HEK293 (cell line): ENCODE data around the gene FRMD4A.
A peak's percentile ranks its signal among the peaks of the same experiment; 100 is the strongest.

Source experiments
- MZF1 ChIP-seq: fragments of 450-650 bp; formaldehyde crosslinking; IDR thresholded peaks from 2 replicates; pipeline ENCODE4 v1.5.1; 2017; ENCODE audit warnings: missing biosample characterization, missing genetic modification characterization, borderline replicate concordance
- SP3 ChIP-seq: fragments of 450-650 bp; formaldehyde crosslinking; IDR thresholded peaks from 2 replicates; pipeline ENCODE4 v1.5.1; 2016; ENCODE audit warnings: missing biosample characterization, missing genetic modification characterization
- ZBTB21 ChIP-seq: fragments of 450-650 bp; formaldehyde crosslinking; IDR thresholded peaks from 2 replicates; pipeline ENCODE4 v1.5.1; 2017; ENCODE audit warnings: missing biosample characterization, missing genetic modification characterization
- ZBTB7A ChIP-seq: fragments of 450-650 bp; formaldehyde crosslinking; IDR thresholded peaks from 2 replicates; pipeline ENCODE4 v1.5.1; 2016; ENCODE audit warnings: low read depth, missing biosample characterization, missing genetic modification characterization
- ZNF112 ChIP-seq: fragments of 450-650 bp; formaldehyde crosslinking; IDR thresholded peaks from 2 replicates; pipeline ENCODE4 v1.5.0; 2017; ENCODE audit warnings: missing biosample characterization, missing genetic modification characterization
- ZNF121 ChIP-seq: fragments of 450-650 bp; formaldehyde crosslinking; IDR thresholded peaks from 2 replicates; pipeline ENCODE4 v1.5.1; 2016; ENCODE audit warnings: missing biosample characterization, missing genetic modification characterization
- ZNF146 ChIP-seq: fragments of 450-650 bp; formaldehyde crosslinking; IDR thresholded peaks from 2 replicates; pipeline ENCODE4 v1.5.1; 2016; ENCODE audit warnings: missing biosample characterization, missing genetic modification characterization
- ZNF157 ChIP-seq: fragments of 450-650 bp; formaldehyde crosslinking; IDR thresholded peaks from 2 replicates; pipeline ENCODE4 v1.5.1; 2016; ENCODE audit warnings: missing biosample characterization, missing genetic modification characterization
- ZNF37A ChIP-seq: fragments of 450-650 bp; IDR thresholded peaks from 2 replicates; pipeline ENCODE4 v1.5.1; 2018; ENCODE audit warnings: missing biosample characterization, missing genetic modification characterization
- ZNF391 ChIP-seq: fragments of 450-650 bp; formaldehyde crosslinking; IDR thresholded peaks from 2 replicates; pipeline ENCODE4 v1.5.1; 2016; ENCODE audit warnings: low read depth, missing biosample characterization, missing genetic modification characterization, borderline replicate concordance
- ZNF521 ChIP-seq: fragments of 450-650 bp; formaldehyde crosslinking; IDR thresholded peaks from 2 replicates; pipeline ENCODE4 v1.5.1; 2017; ENCODE audit warnings: missing biosample characterization, mild to moderate bottlenecking, missing genetic modification characterization
- ZNF623 ChIP-seq: fragments of 450-650 bp; formaldehyde crosslinking; IDR thresholded peaks from 2 replicates; pipeline ENCODE4 v1.5.1; 2016; ENCODE audit warnings: missing biosample characterization, missing genetic modification characterization
- ZNF701 ChIP-seq: fragments of 450-650 bp; formaldehyde crosslinking; IDR thresholded peaks from 2 replicates; pipeline ENCODE4 v1.5.1; 2016; ENCODE audit warnings: missing biosample characterization, missing genetic modification characterization
- ZXDB ChIP-seq: fragments of 450-650 bp; formaldehyde crosslinking; IDR thresholded peaks from 2 replicates; pipeline ENCODE4 v1.5.1; 2016; ENCODE audit warnings: missing biosample characterization, missing genetic modification characterization
- TF ChIP-seq, protein P1 (sequence below): fragments of 450-650 bp; formaldehyde crosslinking; IDR thresholded peaks from 2 replicates; pipeline ENCODE4 v1.5.1; 2016; ENCODE audit warnings: missing biosample characterization, missing genetic modification characterization, borderline replicate concordance
- TF ChIP-seq, protein P2 (sequence below): fragments of 450-650 bp; formaldehyde crosslinking; IDR thresholded peaks from 2 replicates; pipeline ENCODE4 v1.5.1; 2016; ENCODE audit warnings: missing biosample characterization, missing genetic modification characterization
- TF ChIP-seq, protein P3 (sequence below): fragments of 450-650 bp; formaldehyde crosslinking; IDR thresholded peaks from 2 replicates; pipeline ENCODE4 v1.5.1; 2016; ENCODE audit warnings: missing biosample characterization, missing genetic modification characterization, low read depth
- TF ChIP-seq, protein P4 (sequence below): fragments of 450-650 bp; formaldehyde crosslinking; IDR thresholded peaks from 2 replicates; pipeline ENCODE4 v1.5.1; 2016; ENCODE audit warnings: missing biosample characterization, missing genetic modification characterization
- TF ChIP-seq, protein P5 (sequence below): fragments of 450-650 bp; formaldehyde crosslinking; IDR thresholded peaks from 2 replicates; pipeline ENCODE4 v1.5.0; 2017; ENCODE audit warnings: missing biosample characterization, missing genetic modification characterization, borderline replicate concordance
- TF ChIP-seq, protein P6 (sequence below): fragments of 450-650 bp; formaldehyde crosslinking; IDR thresholded peaks from 2 replicates; pipeline ENCODE4 v1.5.1; 2016; ENCODE audit warnings: missing biosample characterization, missing genetic modification characterization

Gene FRMD4A

DNA sequence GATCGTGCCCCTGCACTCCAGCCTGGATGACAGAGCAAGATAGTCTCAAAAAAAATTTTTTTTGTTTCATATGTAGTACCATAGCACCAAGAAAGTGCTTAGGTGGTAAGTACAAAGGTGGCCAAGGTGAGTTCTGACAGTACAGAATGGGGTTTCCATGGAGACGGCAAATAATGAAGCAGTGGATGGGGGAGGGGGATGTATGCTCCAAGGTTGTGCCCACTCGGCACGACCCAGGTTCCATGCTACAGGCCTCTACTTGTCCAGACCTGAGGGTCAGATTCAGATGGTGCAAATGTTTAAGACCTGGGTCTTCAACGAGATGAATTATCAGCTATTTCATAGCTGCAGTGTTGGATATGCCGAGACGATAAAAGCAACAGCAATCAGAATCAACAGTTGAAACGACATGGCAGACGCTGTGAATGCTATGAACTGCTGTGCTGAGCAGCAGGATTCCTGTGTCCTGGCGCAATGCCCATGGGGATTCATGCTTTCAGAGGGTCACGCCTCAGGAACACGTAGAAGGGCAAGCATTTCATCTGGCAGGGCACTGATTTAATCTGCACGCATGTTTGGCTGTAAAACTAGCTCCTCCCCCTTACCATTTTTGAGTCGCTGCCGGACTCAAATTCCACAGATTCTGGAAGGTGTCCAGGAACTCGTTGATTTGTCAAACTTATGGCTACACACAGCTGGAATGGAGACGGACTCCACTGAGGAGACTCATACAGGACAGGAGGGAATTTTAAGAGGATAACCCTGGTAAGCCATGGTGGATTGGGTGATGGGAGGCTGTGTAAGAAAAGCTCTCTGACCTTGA is 256.5 kb downstream of the FRMD4A start (continued):
- TF ChIP-seq, protein P1, sequence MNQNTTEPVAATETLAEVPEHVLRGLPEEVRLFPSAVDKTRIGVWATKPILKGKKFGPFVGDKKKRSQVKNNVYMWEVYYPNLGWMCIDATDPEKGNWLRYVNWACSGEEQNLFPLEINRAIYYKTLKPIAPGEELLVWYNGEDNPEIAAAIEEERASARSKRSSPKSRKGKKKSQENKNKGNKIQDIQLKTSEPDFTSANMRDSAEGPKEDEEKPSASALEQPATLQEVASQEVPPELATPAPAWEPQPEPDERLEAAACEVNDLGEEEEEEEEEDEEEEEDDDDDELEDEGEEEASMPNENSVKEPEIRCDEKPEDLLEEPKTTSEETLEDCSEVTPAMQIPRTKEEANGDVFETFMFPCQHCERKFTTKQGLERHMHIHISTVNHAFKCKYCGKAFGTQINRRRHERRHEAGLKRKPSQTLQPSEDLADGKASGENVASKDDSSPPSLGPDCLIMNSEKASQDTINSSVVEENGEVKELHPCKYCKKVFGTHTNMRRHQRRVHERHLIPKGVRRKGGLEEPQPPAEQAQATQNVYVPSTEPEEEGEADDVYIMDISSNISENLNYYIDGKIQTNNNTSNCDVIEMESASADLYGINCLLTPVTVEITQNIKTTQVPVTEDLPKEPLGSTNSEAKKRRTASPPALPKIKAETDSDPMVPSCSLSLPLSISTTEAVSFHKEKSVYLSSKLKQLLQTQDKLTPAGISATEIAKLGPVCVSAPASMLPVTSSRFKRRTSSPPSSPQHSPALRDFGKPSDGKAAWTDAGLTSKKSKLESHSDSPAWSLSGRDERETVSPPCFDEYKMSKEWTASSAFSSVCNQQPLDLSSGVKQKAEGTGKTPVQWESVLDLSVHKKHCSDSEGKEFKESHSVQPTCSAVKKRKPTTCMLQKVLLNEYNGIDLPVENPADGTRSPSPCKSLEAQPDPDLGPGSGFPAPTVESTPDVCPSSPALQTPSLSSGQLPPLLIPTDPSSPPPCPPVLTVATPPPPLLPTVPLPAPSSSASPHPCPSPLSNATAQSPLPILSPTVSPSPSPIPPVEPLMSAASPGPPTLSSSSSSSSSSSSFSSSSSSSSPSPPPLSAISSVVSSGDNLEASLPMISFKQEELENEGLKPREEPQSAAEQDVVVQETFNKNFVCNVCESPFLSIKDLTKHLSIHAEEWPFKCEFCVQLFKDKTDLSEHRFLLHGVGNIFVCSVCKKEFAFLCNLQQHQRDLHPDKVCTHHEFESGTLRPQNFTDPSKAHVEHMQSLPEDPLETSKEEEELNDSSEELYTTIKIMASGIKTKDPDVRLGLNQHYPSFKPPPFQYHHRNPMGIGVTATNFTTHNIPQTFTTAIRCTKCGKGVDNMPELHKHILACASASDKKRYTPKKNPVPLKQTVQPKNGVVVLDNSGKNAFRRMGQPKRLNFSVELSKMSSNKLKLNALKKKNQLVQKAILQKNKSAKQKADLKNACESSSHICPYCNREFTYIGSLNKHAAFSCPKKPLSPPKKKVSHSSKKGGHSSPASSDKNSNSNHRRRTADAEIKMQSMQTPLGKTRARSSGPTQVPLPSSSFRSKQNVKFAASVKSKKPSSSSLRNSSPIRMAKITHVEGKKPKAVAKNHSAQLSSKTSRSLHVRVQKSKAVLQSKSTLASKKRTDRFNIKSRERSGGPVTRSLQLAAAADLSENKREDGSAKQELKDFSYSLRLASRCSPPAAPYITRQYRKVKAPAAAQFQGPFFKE (tag by site-specific recombination) = no peak
- TF ChIP-seq ZNF37A (tag by site-specific recombination) (no peak), ZNF146 (no peak), ZNF121 (tag by site-specific recombination) (no peak), ZNF623 (tag by site-specific recombination) (no peak), ZBTB21 (tag by site-specific recombination) (peak; percentile 63; the same call in 1 of the 2 replicates), ZNF701 (tag by site-specific recombination) (no peak), ZNF157 (no peak), ZNF391 (no peak), MZF1 (tag by site-specific recombination) (peak; percentile 92), SP3 (tag by site-specific recombination) (peak; percentile 35; the same call in 1 of the 2 replicates), ZNF521 (tag by site-specific recombination) (no peak), ZBTB7A (tag by site-specific recombination) (no peak), ZNF112 (tag by site-specific recombination) (no peak), ZXDB (tag by site-specific recombination) (peak; percentile 68)
- TF ChIP-seq, protein P2, sequence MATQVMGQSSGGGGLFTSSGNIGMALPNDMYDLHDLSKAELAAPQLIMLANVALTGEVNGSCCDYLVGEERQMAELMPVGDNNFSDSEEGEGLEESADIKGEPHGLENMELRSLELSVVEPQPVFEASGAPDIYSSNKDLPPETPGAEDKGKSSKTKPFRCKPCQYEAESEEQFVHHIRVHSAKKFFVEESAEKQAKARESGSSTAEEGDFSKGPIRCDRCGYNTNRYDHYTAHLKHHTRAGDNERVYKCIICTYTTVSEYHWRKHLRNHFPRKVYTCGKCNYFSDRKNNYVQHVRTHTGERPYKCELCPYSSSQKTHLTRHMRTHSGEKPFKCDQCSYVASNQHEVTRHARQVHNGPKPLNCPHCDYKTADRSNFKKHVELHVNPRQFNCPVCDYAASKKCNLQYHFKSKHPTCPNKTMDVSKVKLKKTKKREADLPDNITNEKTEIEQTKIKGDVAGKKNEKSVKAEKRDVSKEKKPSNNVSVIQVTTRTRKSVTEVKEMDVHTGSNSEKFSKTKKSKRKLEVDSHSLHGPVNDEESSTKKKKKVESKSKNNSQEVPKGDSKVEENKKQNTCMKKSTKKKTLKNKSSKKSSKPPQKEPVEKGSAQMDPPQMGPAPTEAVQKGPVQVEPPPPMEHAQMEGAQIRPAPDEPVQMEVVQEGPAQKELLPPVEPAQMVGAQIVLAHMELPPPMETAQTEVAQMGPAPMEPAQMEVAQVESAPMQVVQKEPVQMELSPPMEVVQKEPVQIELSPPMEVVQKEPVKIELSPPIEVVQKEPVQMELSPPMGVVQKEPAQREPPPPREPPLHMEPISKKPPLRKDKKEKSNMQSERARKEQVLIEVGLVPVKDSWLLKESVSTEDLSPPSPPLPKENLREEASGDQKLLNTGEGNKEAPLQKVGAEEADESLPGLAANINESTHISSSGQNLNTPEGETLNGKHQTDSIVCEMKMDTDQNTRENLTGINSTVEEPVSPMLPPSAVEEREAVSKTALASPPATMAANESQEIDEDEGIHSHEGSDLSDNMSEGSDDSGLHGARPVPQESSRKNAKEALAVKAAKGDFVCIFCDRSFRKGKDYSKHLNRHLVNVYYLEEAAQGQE (tag by site-specific recombination) = no peak
- TF ChIP-seq, protein P3, sequence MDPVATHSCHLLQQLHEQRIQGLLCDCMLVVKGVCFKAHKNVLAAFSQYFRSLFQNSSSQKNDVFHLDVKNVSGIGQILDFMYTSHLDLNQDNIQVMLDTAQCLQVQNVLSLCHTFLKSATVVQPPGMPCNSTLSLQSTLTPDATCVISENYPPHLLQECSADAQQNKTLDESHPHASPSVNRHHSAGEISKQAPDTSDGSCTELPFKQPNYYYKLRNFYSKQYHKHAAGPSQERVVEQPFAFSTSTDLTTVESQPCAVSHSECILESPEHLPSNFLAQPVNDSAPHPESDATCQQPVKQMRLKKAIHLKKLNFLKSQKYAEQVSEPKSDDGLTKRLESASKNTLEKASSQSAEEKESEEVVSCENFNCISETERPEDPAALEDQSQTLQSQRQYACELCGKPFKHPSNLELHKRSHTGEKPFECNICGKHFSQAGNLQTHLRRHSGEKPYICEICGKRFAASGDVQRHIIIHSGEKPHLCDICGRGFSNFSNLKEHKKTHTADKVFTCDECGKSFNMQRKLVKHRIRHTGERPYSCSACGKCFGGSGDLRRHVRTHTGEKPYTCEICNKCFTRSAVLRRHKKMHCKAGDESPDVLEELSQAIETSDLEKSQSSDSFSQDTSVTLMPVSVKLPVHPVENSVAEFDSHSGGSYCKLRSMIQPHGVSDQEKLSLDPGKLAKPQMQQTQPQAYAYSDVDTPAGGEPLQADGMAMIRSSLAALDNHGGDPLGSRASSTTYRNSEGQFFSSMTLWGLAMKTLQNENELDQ = no peak
- TF ChIP-seq, protein P4, sequence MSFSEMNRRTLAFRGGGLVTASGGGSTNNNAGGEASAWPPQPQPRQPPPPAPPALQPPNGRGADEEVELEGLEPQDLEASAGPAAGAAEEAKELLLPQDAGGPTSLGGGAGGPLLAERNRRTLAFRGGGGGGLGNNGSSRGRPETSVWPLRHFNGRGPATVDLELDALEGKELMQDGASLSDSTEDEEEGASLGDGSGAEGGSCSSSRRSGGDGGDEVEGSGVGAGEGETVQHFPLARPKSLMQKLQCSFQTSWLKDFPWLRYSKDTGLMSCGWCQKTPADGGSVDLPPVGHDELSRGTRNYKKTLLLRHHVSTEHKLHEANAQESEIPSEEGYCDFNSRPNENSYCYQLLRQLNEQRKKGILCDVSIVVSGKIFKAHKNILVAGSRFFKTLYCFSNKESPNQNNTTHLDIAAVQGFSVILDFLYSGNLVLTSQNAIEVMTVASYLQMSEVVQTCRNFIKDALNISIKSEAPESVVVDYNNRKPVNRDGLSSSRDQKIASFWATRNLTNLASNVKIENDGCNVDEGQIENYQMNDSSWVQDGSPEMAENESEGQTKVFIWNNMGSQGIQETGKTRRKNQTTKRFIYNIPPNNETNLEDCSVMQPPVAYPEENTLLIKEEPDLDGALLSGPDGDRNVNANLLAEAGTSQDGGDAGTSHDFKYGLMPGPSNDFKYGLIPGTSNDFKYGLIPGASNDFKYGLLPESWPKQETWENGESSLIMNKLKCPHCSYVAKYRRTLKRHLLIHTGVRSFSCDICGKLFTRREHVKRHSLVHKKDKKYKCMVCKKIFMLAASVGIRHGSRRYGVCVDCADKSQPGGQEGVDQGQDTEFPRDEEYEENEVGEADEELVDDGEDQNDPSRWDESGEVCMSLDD (tag by site-specific recombination) = no peak
- TF ChIP-seq, protein P5, sequence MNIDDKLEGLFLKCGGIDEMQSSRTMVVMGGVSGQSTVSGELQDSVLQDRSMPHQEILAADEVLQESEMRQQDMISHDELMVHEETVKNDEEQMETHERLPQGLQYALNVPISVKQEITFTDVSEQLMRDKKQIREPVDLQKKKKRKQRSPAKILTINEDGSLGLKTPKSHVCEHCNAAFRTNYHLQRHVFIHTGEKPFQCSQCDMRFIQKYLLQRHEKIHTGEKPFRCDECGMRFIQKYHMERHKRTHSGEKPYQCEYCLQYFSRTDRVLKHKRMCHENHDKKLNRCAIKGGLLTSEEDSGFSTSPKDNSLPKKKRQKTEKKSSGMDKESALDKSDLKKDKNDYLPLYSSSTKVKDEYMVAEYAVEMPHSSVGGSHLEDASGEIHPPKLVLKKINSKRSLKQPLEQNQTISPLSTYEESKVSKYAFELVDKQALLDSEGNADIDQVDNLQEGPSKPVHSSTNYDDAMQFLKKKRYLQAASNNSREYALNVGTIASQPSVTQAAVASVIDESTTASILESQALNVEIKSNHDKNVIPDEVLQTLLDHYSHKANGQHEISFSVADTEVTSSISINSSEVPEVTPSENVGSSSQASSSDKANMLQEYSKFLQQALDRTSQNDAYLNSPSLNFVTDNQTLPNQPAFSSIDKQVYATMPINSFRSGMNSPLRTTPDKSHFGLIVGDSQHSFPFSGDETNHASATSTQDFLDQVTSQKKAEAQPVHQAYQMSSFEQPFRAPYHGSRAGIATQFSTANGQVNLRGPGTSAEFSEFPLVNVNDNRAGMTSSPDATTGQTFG (tag by site-specific recombination) = no peak
- TF ChIP-seq, protein P6, sequence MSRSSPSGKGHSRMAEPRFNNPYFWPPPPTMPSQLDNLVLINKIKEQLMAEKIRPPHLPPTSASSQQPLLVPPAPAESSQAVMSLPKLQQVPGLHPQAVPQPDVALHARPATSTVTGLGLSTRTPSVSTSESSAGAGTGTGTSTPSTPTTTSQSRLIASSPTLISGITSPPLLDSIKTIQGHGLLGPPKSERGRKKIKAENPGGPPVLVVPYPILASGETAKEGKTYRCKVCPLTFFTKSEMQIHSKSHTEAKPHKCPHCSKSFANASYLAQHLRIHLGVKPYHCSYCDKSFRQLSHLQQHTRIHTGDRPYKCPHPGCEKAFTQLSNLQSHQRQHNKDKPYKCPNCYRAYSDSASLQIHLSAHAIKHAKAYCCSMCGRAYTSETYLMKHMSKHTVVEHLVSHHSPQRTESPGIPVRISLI (tag by site-specific recombination) = no peak
